ENCODE measurements around the gene RNF19B. TPM values are rescaled to one million over a fixed set of nuclear protein-coding genes. Genes with fewer than 3 reads are reported as not detected.

The RNF19B gene
- total RNA-seq, 2 experiments from 2014 or later = 33.4 to 37.4 TPM

- POLR2A ChIA-PET = interaction anchor here (0.9 to 1.6 kb wide), 2 partner anchors 17 to 18 kb away, joined by 3 to 5 read pairs; partner anchors contain the start of gene RNF19B
- intact Hi-C loops (cut with DNase I, micrococcal nuclease) = no loop called here
- no peak overlapping the region for H3K27ac Mint-ChIP-seq
Observed at GRCh38 chr1:32946413-32946812, 18.2 kb downstream of the RNF19B start.

GRCh38 chr1:32944180-32944579, 20.4 kb downstream of the RNF19B start:
- Mint-ChIP-seq H3K4me3 (no peak overlapping the region), H3K36me3 (ENCODE audit: low read depth) (peaks cover 95% of the 10 kb centered on the region), H3K27me3 (no peaks in the 10 kb centered on the region), H3K4me1 (ENCODE audit: low read depth) (peaks cover 15% of the 10 kb centered on the region), H3K9me3 (no peaks in the 10 kb centered on the region), H3K27ac (no peak overlapping the region)
- ChIA-PET CTCF (no interaction called here), POLR2A (no interaction called here)
- Histone ChIP-seq H3K27me3 (ENCODE audit: control insufficient read depth in 1 of 2, insufficient read depth in 2 of 2, low read length in 2 of 2) (no peaks in the 10 kb centered on the region), H3K9me3 (ENCODE audit: control insufficient read depth in 1 of 2, insufficient read depth in 1 of 2, low read length in 2 of 2) (no peaks in the 10 kb centered on the region), H3K4me3 (ENCODE audit: low read length) (no peak overlapping the region), H3K36me3 (ENCODE audit: insufficient read depth, low read length) (peaks cover 76% of the 10 kb centered on the region), H3K4me1 (ENCODE audit: insufficient read depth, low read length) (peaks cover 4% of the 10 kb centered on the region), H3K27ac (ENCODE audit: low read depth in 1 of 2, low read length in 2 of 2) (no peak overlapping the region)
- no peak for TF ChIP-seq CTCF (IDR thresholded peaks at IDR 0.05)
- ATAC-seq (ENCODE audit: poor library complexity) (no peak), DNase-seq (no peak)
- intact Hi-C loops (cut with DNase I, micrococcal nuclease) = no loop called here

More at GRCh38 chr1:32946413-32946812, 18.2 kb downstream of the RNF19B start:
- H3K4me1 ChIP-seq (ENCODE audit: insufficient read depth, low read length) = peaks cover 4% of the 10 kb centered on the region
- ATAC-seq (ENCODE audit: poor library complexity) = no peak
- no peaks in the 10 kb centered on the region for H3K27me3 Mint-ChIP-seq
- peaks cover 79% of the 10 kb centered on the region for H3K36me3 Mint-ChIP-seq (ENCODE audit: low read depth)
- no peaks in the 10 kb centered on the region for H3K9me3 ChIP-seq (ENCODE audit: control insufficient read depth in 1 of 2, insufficient read depth in 1 of 2, low read length in 2 of 2)
- H3K4me3 Mint-ChIP-seq = no peak overlapping the region
- no peak overlapping the region for H3K4me3 ChIP-seq (ENCODE audit: low read length)
- no peaks in the 10 kb centered on the region for H3K27me3 ChIP-seq (ENCODE audit: control insufficient read depth in 1 of 2, insufficient read depth in 2 of 2, low read length in 2 of 2)
- DNase-seq = no peak
- H3K36me3 ChIP-seq (ENCODE audit: insufficient read depth, low read length) = peaks cover 58% of the 10 kb centered on the region
- no peaks in the 10 kb centered on the region for H3K9me3 Mint-ChIP-seq
- CTCF ChIA-PET = no interaction called here
- TF ChIP-seq CTCF (IDR thresholded peaks at IDR 0.05) = no peak
- peaks cover 15% of the 10 kb centered on the region for H3K4me1 Mint-ChIP-seq (ENCODE audit: low read depth)
- no peak overlapping the region for H3K27ac ChIP-seq (ENCODE audit: low read depth in 1 of 2, low read length in 2 of 2)

- peak overlapping the region; percentile 26 for H3K27ac Mint-ChIP-seq
- no peak for TF ChIP-seq CTCF (IDR thresholded peaks at IDR 0.05)
- peaks cover 15% of the 10 kb centered on the region for H3K4me1 Mint-ChIP-seq (ENCODE audit: low read depth)
- H3K27ac ChIP-seq (ENCODE audit: low read depth in 1 of 2, low read length in 2 of 2) = no peak overlapping the region
- H3K4me3 ChIP-seq (ENCODE audit: low read length) = no peak overlapping the region
- no peak overlapping the region for H3K4me3 Mint-ChIP-seq
- H3K4me1 ChIP-seq (ENCODE audit: insufficient read depth, low read length) = peaks cover 4% of the 10 kb centered on the region
- H3K36me3 ChIP-seq (ENCODE audit: insufficient read depth, low read length) = peaks cover 82% of the 10 kb centered on the region
- H3K36me3 Mint-ChIP-seq (ENCODE audit: low read depth) = peaks cover 92% of the 10 kb centered on the region
- no peak for ATAC-seq (ENCODE audit: poor library complexity)
- no peaks in the 10 kb centered on the region for H3K27me3 ChIP-seq (ENCODE audit: control insufficient read depth in 1 of 2, insufficient read depth in 2 of 2, low read length in 2 of 2)
- H3K9me3 ChIP-seq (ENCODE audit: control insufficient read depth in 1 of 2, insufficient read depth in 1 of 2, low read length in 2 of 2) = no peaks in the 10 kb centered on the region
- no peaks in the 10 kb centered on the region for H3K9me3 Mint-ChIP-seq
- POLR2A ChIA-PET = interaction anchor here (1.0 kb wide), 1 partner anchor 24 kb away, joined by 3 read pairs; no protein-coding TSS in a partner anchor
- peak in 1 of 14 experiments; percentile 28 for DNase-seq
- CTCF ChIA-PET = no interaction called here
- intact Hi-C loops (cut with DNase I, micrococcal nuclease) = no loop called here
- H3K27me3 Mint-ChIP-seq = no peaks in the 10 kb centered on the region
Observed at GRCh38 chr1:32939655-32940371, 24.8 kb downstream of the RNF19B start.
